ENCODE results near the gene WDR86. TPM values are rescaled to one million over a fixed set of nuclear protein-coding genes. Genes with fewer than 3 reads are reported as not detected.

Gene WDR86
- total RNA-seq, 1 experiment from 2014 or later = 7.7 TPM

DNA sequence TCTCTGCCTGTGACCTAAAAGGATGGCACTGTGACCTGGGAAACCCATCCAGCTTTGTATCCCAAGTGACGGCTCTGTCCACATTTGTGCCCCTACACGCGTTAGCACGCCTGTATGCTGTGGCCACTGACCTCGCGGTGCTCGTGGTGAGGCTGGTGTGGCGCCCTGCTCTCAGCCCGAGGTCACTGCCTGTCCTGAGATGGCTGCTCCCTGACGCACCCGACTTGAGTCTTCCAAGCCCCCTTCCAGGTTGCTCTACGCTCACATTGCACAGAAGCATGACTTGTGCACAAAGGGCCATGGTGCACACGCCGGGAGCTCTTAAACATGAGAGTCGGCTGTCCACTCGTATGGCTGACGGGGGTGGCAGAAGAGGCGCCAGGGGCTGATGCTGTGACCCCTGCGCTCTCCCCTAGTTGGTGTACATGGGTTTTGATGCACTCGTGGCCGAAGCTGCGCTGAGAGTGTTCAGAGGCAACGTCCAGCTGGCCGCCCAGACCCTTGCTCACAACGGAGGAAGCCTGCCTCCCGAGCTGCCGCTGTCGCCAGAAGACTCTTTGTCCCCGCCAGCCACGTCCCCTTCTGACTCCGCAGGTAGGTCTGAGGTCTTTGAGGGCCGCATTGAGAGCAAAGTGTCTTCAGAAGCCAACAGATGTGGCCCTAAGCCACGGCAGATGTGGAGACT is 33.5 kb downstream of the WDR86 start:
- Histone ChIP-seq H3K4me2 (no peak overlapping the region), H2AFZ (no peak overlapping the region), H3K4me3 (no peak overlapping the region), H3F3A (ENCODE audit: insufficient read depth, low read depth) (peaks cover 5% of the 10 kb centered on the region; the same call in 1 of the 2 replicates), H3K4me1 (replicated peaks; ENCODE audit: insufficient read depth) (no peaks in the 10 kb centered on the region), H3K27ac (no peak overlapping the region), H3K27me3 (ENCODE audit: insufficient read depth, low read depth) (no peaks in the 10 kb centered on the region), H4K20me1 (ENCODE audit: insufficient read depth) (peaks cover 4% of the 10 kb centered on the region; the same call in 1 of the 2 replicates), H3K79me2 (ENCODE audit: low read depth) (no peaks in the 10 kb centered on the region), H3K9me2 (ENCODE audit: insufficient read depth) (no peaks in the 10 kb centered on the region), H3K9me3 (ENCODE audit: insufficient read depth, low read depth) (no peaks in the 10 kb centered on the region), H3K36me3 (ENCODE audit: low read depth) (no peaks in the 10 kb centered on the region; the same call in 1 of the 2 replicates)
- CTCF ChIA-PET = no interaction called here
- TF ChIP-seq EZH2 (IDR thresholded peaks at IDR 0.05; ENCODE audit: low read depth) = no peak
- TF ChIP-seq, protein P1, sequence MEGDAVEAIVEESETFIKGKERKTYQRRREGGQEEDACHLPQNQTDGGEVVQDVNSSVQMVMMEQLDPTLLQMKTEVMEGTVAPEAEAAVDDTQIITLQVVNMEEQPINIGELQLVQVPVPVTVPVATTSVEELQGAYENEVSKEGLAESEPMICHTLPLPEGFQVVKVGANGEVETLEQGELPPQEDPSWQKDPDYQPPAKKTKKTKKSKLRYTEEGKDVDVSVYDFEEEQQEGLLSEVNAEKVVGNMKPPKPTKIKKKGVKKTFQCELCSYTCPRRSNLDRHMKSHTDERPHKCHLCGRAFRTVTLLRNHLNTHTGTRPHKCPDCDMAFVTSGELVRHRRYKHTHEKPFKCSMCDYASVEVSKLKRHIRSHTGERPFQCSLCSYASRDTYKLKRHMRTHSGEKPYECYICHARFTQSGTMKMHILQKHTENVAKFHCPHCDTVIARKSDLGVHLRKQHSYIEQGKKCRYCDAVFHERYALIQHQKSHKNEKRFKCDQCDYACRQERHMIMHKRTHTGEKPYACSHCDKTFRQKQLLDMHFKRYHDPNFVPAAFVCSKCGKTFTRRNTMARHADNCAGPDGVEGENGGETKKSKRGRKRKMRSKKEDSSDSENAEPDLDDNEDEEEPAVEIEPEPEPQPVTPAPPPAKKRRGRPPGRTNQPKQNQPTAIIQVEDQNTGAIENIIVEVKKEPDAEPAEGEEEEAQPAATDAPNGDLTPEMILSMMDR (conservative IDR thresholded peaks at IDR 0.05) = no peak
- POLR2A ChIA-PET (ENCODE audit: unreplicated experiment) = no interaction called here
- no TSS peak for BruUV-seq (replicated peaks)
- DNase-seq = no peak
- intact Hi-C loops (cut with micrococcal nuclease; ENCODE audit: unreplicated experiment) = no loop called here

DNA sequence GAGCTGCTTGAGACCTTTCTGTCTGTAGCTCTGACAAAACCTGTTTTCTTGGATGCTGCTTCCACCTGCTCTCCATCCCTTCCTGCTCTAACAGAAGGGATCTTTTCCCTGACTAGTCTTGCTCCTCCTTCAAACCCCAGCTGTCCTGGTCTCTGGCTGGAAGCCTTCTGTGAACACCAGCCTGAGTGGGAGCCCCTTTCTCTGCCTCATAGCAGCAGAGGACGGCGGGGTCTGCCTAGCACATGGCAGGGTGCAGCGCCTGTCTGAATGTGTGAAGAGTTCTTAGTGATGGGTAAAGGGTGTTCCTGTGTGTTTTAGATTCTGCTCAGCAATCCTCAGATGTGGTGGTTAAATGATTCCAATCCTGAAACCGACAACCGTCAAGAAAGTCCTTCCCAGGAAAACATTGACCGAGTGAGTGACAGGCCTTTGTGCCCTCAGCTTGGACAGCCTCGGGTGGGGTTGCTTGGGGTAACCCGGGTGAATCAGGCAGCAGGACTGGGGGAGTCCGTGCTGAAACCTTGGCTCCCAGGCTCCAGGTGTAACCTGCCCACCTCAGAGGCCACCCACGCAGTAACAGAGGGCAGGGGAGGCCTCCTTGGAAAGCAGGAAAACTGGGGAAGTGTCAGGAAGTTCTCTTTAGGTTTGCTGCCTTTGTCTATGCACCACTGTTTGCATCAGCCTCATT is 34.2 kb downstream of the WDR86 start:
- Histone ChIP-seq H3K27me3 (ENCODE audit: insufficient read depth, low read depth) (no peaks in the 10 kb centered on the region), H3K9me2 (ENCODE audit: insufficient read depth) (no peaks in the 10 kb centered on the region), H3K27ac (no peak overlapping the region), H3K36me3 (ENCODE audit: low read depth) (peaks cover 2% of the 10 kb centered on the region; the same call in 1 of the 2 replicates), H4K20me1 (ENCODE audit: insufficient read depth) (peaks cover 4% of the 10 kb centered on the region; the same call in 1 of the 2 replicates), H3K79me2 (ENCODE audit: low read depth) (no peaks in the 10 kb centered on the region), H3K4me2 (no peak overlapping the region), H2AFZ (no peak overlapping the region), H3K4me1 (replicated peaks; ENCODE audit: insufficient read depth) (no peaks in the 10 kb centered on the region), H3K4me3 (no peak overlapping the region), H3K9me3 (ENCODE audit: insufficient read depth, low read depth) (no peaks in the 10 kb centered on the region), H3F3A (ENCODE audit: insufficient read depth, low read depth) (peaks cover 5% of the 10 kb centered on the region; the same call in 1 of the 2 replicates)
- ChIA-PET CTCF (no interaction called here), POLR2A (ENCODE audit: unreplicated experiment) (no interaction called here)
- BruUV-seq (replicated peaks) = no TSS peak
- intact Hi-C loops (cut with micrococcal nuclease; ENCODE audit: unreplicated experiment) = no loop called here
- DNase-seq = no peak
- TF ChIP-seq, protein P1 (conservative IDR thresholded peaks at IDR 0.05) = no peak
- no peak for TF ChIP-seq EZH2 (IDR thresholded peaks at IDR 0.05; ENCODE audit: low read depth)

DNA sequence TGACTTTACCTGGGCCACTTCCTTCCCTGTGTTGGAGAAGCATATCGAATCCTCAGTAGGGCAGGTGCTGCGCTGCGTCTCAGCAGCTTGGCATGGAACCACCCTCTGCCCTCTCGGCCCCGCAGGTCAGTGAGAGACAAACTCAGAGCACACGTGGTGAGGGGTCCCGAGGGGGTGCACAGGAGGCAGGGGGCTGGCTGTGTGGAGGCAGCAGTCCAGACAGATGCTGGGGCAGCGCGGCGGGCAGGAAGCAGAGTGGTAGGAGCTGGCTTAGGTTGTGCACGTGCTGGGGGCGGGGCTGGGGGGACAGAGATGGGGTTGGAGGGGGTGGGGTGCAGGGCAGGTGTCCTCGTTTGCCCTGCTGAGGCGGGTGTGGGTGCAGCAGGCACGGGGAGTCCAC is 35.1 kb downstream of the WDR86 start:
- Histone ChIP-seq H2AFZ (no peak overlapping the region), H4K20me1 (ENCODE audit: insufficient read depth) (peaks cover 4% of the 10 kb centered on the region; the same call in 1 of the 2 replicates), H3K27ac (no peak overlapping the region), H3K79me2 (ENCODE audit: low read depth) (no peaks in the 10 kb centered on the region), H3F3A (ENCODE audit: insufficient read depth, low read depth) (peaks cover 5% of the 10 kb centered on the region; the same call in 1 of the 2 replicates), H3K27me3 (ENCODE audit: insufficient read depth, low read depth) (no peaks in the 10 kb centered on the region), H3K9me2 (ENCODE audit: insufficient read depth) (no peaks in the 10 kb centered on the region), H3K36me3 (ENCODE audit: low read depth) (peaks cover 7% of the 10 kb centered on the region), H3K4me1 (replicated peaks; ENCODE audit: insufficient read depth) (no peaks in the 10 kb centered on the region), H3K4me3 (no peak overlapping the region), H3K4me2 (no peak overlapping the region), H3K9me3 (ENCODE audit: insufficient read depth, low read depth) (no peaks in the 10 kb centered on the region)
- POLR2A ChIA-PET (ENCODE audit: unreplicated experiment) = no interaction called here
- BruUV-seq (replicated peaks) = no TSS peak
- no peak for TF ChIP-seq EZH2 (IDR thresholded peaks at IDR 0.05; ENCODE audit: low read depth)
- TF ChIP-seq, protein P1 (conservative IDR thresholded peaks at IDR 0.05) = no peak
- intact Hi-C loops (cut with micrococcal nuclease; ENCODE audit: unreplicated experiment) = no loop called here
- no peak for DNase-seq
- CTCF ChIA-PET = no interaction called here
